Mammary microvascular endothelial cell (primary cell): ENCODE data around the gene AMY1A. TPM values are rescaled to one million over a fixed set of nuclear protein-coding genes. Genes with fewer than 3 reads are reported as not detected.

Experiments used
- total RNA-seq: library from RNA; depleted of rRNA; stranded (reverse); fragments of >200 nt; gene quantifications from 2 replicates; pipeline ENCODE4 v1.2.3, GENCODE V29; 2015

The AMY1A gene
- not detected in 2 replicates for total RNA-seq

GRCh38 chr1:103655460-103655859 is at the start of gene AMY1A:
Gene AMY1A (plus strand): TSS chr1:103655760. CDS start chr1:103656331, 571 bp downstream.

GRCh38 chr1:103616994-103617477 is 38.5 kb upstream of the AMY1A start, which contains the start of gene AMY2A:
Gene AMY2A (plus strand): TSS chr1:103617427. CDS start chr1:103617441, 14 bp downstream.

GRCh38 chr1:103696110-103696509 is 40.5 kb downstream of the AMY1A start, which contains the start of gene AMY1B:
Gene AMY1B (minus strand): TSS chr1:103696210. CDS start chr1:103695639, 571 bp downstream.

Other genes starting within 250 kb of the AMY1A start
- gene RNPC3, start 130.1 kb upstream of the AMY1A start, total RNA-seq: 3.1 and 6.8 TPM in 2 replicates
- gene AMY2B, start 84.2 kb upstream of the AMY1A start, total RNA-seq: 0.07 TPM in 1 of 2 replicates, not detected in the other
- not detected in 2 replicates for gene AMY2A, start 38.3 kb upstream of the AMY1A start, total RNA-seq
- not detected in 2 replicates for gene AMY1B, start 40.5 kb downstream of the AMY1A start, total RNA-seq
- not detected in 2 replicates for gene AMY1C, start 94.1 kb downstream of the AMY1A start, total RNA-seq